22Rv1 (cell line): Measurements from ENCODE around the gene SST.

Source experiments
- ZFX ChIP-seq: fragments of 450-650 bp; IDR thresholded peaks from 2 replicates; pipeline ENCODE4 v1.6.1; 2017; ENCODE audit warnings: antibody characterized with exemption, borderline replicate concordance
- TF ChIP-seq, protein P1 (sequence below): fragments of 450-650 bp; IDR thresholded peaks from 2 replicates; pipeline ENCODE4 v1.5.1; 2017; ENCODE audit warnings: mild to moderate bottlenecking

DNA sequence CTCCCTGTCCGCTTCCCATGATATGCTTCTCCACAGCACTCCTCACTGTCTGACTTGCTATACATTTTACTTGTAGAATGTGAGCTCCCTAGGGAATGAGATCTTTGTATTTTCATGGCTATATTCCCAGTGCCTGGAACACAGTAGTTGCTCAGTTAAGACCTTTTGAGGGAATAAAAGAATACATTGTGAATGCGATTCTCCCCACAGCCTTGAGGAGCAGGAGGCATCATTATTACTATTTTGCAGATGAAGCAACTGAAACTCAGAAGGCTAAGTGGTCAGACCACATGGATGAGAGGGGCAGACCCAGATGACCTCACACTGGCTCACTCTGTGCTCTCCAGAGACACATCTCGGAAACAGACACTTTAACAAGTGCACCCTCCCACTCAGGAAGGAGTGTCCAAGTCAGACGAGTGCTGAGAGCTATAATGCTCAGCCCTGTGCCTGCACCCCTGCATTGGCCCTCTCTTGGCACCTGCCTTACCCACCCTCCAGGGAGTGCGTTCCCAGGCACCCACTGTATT lies 46.8 kb downstream of the SST start:
- TF ChIP-seq, protein P1, sequence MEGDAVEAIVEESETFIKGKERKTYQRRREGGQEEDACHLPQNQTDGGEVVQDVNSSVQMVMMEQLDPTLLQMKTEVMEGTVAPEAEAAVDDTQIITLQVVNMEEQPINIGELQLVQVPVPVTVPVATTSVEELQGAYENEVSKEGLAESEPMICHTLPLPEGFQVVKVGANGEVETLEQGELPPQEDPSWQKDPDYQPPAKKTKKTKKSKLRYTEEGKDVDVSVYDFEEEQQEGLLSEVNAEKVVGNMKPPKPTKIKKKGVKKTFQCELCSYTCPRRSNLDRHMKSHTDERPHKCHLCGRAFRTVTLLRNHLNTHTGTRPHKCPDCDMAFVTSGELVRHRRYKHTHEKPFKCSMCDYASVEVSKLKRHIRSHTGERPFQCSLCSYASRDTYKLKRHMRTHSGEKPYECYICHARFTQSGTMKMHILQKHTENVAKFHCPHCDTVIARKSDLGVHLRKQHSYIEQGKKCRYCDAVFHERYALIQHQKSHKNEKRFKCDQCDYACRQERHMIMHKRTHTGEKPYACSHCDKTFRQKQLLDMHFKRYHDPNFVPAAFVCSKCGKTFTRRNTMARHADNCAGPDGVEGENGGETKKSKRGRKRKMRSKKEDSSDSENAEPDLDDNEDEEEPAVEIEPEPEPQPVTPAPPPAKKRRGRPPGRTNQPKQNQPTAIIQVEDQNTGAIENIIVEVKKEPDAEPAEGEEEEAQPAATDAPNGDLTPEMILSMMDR: no peak
- no peak for TF ChIP-seq ZFX
